HFFc6 (cell line): ENCODE results near the gene USP24. TPM values are rescaled to one million over a fixed set of nuclear protein-coding genes. Genes with fewer than 3 reads are reported as not detected.
"Not testable (repeated sequence)": the region's sequence is repeated elsewhere in the genome, so short reads cannot be mapped to it uniquely, and the experiment has no call there.

Experiments
- DNase-seq: peaks from one replicate; pipeline ENCODE4 v3.0.0-alpha.2; 2018
- H3K27ac Mint-ChIP-seq: 2 replicates; pipeline ENCODE4 v1.8.0; 2020; ENCODE audit warnings: mild to moderate bottlenecking, mixed read lengths
- H3K27me3 Mint-ChIP-seq: 2 replicates; pipeline ENCODE4 v1.8.0; 2021; ENCODE audit warnings: mild to moderate bottlenecking, moderate library complexity, mixed read lengths; ENCODE audit not compliant: insufficient read depth
- H3K36me3 Mint-ChIP-seq: 2 replicates; pipeline ENCODE4 v1.8.0; 2021; ENCODE audit warnings: low read depth, mixed read lengths
- H3K4me1 Mint-ChIP-seq: 2 replicates; pipeline ENCODE4 v1.8.0; 2020; ENCODE audit warnings: low read depth, mixed read lengths
- H3K4me3 Mint-ChIP-seq: 2 replicates; pipeline ENCODE4 v1.8.0; 2020; ENCODE audit warnings: mild to moderate bottlenecking, moderate library complexity, mixed read lengths
- H3K9me3 Mint-ChIP-seq: 2 replicates; pipeline ENCODE4 v1.8.0; 2020; ENCODE audit warnings: mild to moderate bottlenecking, mixed read lengths
- total RNA-seq, 6 experiments: library from RNA; stranded (reverse); fragmentation: NEBNext Ultra II Directional; extraction: Animal tissue kit (Norgen Biotek cat#: 25700); gene quantifications; 2 replicates in 1 of 6; 3 replicates in 5 of 6; pipeline ENCODE4 v1.2.3, GENCODE V29; 2021
- TF ChIP-seq, protein P1 (sequence below): fragments of 200-600 bp; sonication (generic); IDR thresholded peaks from 2 replicates; pipeline ENCODE4 v1.5.0; 2021; ENCODE audit warnings: antibody characterized with exemption, mild to moderate bottlenecking

USP24 gene
- total RNA-seq, 6 experiments from 2014 or later: 22.5 to 27.8 (median 25.0) TPM

DNA sequence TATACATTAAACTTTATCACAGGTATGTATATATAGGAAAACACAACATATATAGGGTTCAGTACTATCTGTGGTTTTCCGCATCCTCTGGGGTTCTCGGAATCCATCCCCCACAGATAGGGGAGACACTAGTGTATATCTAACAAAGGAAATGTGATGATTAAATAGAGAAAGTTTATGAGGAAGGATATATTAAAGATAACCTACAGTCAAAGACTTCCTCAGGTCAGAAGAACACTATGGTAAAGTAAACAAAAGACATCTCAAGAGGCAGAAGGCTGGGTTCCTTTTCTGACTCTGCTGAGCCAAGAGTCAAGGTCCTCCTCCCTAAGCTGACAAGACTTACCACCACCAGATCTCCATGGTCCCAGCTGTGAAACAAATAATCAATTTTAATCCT, 12.1 kb downstream of the USP24 start:
- H3K9me3 Mint-ChIP-seq: no peaks in the 10 kb centered on the region
- H3K4me1 Mint-ChIP-seq: peaks cover 46% of the 10 kb centered on the region

DNA sequence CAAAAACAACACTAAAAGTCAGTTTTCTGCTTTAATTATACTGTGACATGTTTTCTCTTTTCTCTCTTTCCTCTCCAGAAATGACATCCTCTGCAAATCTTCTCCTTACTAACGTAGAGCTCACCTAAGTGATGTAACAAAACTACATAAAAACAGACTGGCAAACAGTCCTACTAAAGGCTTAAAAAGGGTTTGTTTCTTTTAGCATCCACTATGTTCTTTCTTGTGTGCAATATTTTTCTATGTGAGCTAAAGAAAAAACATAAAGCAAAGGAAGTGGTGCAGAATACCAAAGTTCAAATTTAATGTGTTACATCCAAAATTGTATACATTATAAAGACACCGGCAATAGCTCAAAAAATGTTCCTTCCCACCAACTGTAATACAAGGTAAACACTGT, 14.5 kb downstream of the USP24 start:
- DNase-seq: no peak
- Mint-ChIP-seq H3K9me3 (no peaks in the 10 kb centered on the region), H3K36me3 (peaks cover 11% of the 10 kb centered on the region; the same call in 1 of the 2 replicates), H3K4me3 (no peak overlapping the region), H3K4me1 (peaks cover 55% of the 10 kb centered on the region), H3K27me3 (no peaks in the 10 kb centered on the region; the same call in 1 of the 2 replicates), H3K27ac (no peak overlapping the region)
- TF ChIP-seq, protein P1, sequence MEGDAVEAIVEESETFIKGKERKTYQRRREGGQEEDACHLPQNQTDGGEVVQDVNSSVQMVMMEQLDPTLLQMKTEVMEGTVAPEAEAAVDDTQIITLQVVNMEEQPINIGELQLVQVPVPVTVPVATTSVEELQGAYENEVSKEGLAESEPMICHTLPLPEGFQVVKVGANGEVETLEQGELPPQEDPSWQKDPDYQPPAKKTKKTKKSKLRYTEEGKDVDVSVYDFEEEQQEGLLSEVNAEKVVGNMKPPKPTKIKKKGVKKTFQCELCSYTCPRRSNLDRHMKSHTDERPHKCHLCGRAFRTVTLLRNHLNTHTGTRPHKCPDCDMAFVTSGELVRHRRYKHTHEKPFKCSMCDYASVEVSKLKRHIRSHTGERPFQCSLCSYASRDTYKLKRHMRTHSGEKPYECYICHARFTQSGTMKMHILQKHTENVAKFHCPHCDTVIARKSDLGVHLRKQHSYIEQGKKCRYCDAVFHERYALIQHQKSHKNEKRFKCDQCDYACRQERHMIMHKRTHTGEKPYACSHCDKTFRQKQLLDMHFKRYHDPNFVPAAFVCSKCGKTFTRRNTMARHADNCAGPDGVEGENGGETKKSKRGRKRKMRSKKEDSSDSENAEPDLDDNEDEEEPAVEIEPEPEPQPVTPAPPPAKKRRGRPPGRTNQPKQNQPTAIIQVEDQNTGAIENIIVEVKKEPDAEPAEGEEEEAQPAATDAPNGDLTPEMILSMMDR: no peak

More for the DNA sequence above, 12.1 kb downstream of the USP24 start:
- Mint-ChIP-seq H3K4me3 (no peak overlapping the region), H3K27ac (no peak overlapping the region), H3K27me3 (no peaks in the 10 kb centered on the region; the same call in 1 of the 2 replicates), H3K36me3 (peaks cover 11% of the 10 kb centered on the region; the same call in 1 of the 2 replicates)
- TF ChIP-seq, protein P1: no peak
- no peak for DNase-seq

DNA sequence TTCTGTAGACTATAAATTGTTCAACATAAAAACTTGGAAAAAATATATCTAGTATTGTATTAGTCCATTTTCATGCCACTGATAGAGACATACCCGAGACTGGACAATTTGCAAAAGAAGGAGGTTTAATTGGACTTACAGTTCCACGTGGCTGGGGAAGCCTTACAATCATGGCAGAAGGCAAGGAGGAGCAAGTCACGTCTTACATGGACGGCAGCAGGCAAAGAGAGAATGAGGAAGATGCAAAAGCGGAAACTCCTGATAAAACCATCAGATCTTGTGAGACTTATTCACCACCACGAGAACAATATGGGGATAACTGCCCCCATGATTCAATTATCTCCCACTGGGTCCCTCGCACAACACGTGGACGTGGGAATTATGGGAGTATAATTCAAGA, 15.4 kb downstream of the USP24 start:
- Mint-ChIP-seq H3K36me3 (peaks cover 11% of the 10 kb centered on the region; the same call in 1 of the 2 replicates), H3K4me1 (peaks cover 53% of the 10 kb centered on the region)
- not testable (repeated sequence) for H3K4me3 Mint-ChIP-seq, H3K27ac Mint-ChIP-seq, H3K27me3 Mint-ChIP-seq, H3K9me3 Mint-ChIP-seq, DNase-seq

DNA sequence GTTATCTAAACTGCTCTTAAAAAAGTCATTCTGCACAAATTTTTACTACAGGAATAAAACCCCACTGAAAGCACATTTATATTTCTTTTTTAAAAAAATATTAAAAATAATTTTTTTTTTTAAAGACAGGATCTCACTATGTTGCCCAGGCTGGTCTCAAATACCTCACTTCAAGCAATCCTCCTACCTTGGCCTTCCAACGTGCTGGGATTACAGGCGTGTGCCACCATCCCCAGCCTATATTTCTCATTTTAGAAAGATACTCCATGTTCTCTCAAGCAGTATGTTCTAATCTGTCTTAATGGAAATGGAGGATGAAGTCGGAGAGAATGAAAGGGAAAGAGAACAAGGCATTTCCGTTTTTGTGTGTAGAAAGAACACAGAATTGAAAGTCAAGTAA, 17.1 kb downstream of the USP24 start:
- no peak overlapping the region for H3K4me3 Mint-ChIP-seq
- H3K36me3 Mint-ChIP-seq: peaks cover 11% of the 10 kb centered on the region; the same call in 1 of the 2 replicates
- H3K27me3 Mint-ChIP-seq: no peaks in the 10 kb centered on the region
- DNase-seq: no peak
- H3K9me3 Mint-ChIP-seq: no peaks in the 10 kb centered on the region
- peaks cover 36% of the 10 kb centered on the region for H3K4me1 Mint-ChIP-seq
- H3K27ac Mint-ChIP-seq: no peak overlapping the region
- TF ChIP-seq, protein P1: no peak

DNA sequence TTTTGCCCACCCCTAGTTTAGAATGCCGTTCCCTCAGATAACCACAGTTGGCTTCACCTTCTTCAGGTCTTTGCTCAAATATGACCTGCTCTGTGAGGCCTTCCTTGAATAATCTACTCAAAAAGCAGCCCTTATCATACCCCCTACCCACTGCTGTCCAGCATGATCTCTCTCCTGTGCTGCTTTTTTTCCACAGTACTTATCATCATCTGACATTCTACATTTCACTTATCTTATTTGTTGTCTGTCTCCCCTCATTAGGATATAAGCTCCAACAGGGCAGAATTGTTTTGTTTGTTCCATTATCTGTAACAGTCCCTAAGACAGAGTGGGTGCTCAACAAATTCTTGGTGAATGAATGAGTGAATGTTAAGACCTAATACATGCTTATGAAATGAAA, 18.1 kb downstream of the USP24 start:
- TF ChIP-seq, protein P1: no peak
- Mint-ChIP-seq H3K36me3 (peaks cover 11% of the 10 kb centered on the region; the same call in 1 of the 2 replicates), H3K27me3 (no peaks in the 10 kb centered on the region), H3K4me1 (peaks cover 38% of the 10 kb centered on the region), H3K9me3 (no peaks in the 10 kb centered on the region), H3K4me3 (no peak overlapping the region), H3K27ac (no peak overlapping the region)
- no peak for DNase-seq

DNA sequence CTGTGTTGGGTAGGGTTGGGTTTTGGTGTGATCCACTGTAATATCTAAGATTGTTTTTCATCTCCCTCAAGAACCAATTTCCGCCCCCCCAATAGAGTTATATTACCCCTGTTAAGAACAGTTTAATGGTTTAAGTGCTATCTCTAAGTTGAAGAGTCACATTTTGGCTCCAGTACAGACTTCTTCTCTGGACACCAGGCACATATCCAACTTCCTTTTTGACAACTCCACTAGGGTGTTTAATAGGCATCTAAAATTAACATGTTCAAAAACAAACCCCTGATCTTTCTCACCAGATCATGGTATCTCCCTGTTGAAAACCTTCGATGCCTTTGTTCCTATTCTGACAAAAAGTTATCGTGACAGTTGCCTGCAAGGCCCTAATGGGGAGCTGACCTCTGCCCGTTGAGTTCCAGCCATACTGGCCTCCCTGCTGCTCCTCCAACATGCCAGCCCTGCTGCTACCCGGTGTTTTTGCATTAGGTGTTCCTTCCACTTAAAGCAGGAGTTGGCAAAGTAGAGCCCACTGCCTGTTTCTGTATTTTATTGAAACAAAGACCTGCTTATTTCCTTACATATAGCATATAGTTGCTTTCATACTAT, 18.6 kb downstream of the USP24 start:
- no peak for DNase-seq
- H3K9me3 Mint-ChIP-seq: no peaks in the 10 kb centered on the region

More for the DNA sequence above, 18.6 kb downstream of the USP24 start:
- Mint-ChIP-seq H3K27ac (no peak overlapping the region), H3K4me1 (peaks cover 44% of the 10 kb centered on the region), H3K27me3 (no peaks in the 10 kb centered on the region), H3K4me3 (no peak overlapping the region), H3K36me3 (peaks cover 11% of the 10 kb centered on the region; the same call in 1 of the 2 replicates)
- TF ChIP-seq, protein P1: no peak
